ENCODE results near the gene REV3L. TPM values are rescaled to one million over a fixed set of nuclear protein-coding genes. Genes with fewer than 3 reads are reported as not detected.
"Not testable (repeated sequence)": the region's sequence is repeated elsewhere in the genome, so short reads cannot be mapped to it uniquely, and the experiment has no call there.

The REV3L gene
- total RNA-seq, 2 donors from 2014 or later, result 17.4 to 19.3 TPM

- H3K27ac Mint-ChIP-seq, result peak overlapping the region; percentile 66
- DNase-seq (no peak), ATAC-seq (replicated peaks in 1 of 2) (no peak)
- H3K4me1 Mint-ChIP-seq (ENCODE audit: low read depth), result peaks cover 61% of the 10 kb centered on the region
- H3K27me3 Mint-ChIP-seq (ENCODE audit: low read depth), result no peaks in the 10 kb centered on the region
- peak overlapping the region; percentile 77 to 96 for H3K4me3 Mint-ChIP-seq
- H3K36me3 Mint-ChIP-seq (ENCODE audit: insufficient read depth in 2 of 2), result peaks cover 12 to 20% of the 10 kb centered on the region in 2 donors
- no peaks in the 10 kb centered on the region for H3K9me3 Mint-ChIP-seq
Observed at GRCh38 chr6:111486475-111486874, 3.5 kb upstream of the REV3L start.

GRCh38 chr6:111485342-111485741 lies 2.3 kb upstream of the REV3L start:
- H3K27ac Mint-ChIP-seq, result peak overlapping the region; percentile 91

GRCh38 chr6:111484633-111484930 lies 1.6 kb upstream of the REV3L start:
- peak overlapping the region; percentile 99 for H3K27ac Mint-ChIP-seq
- DNase-seq, result no peak

More at GRCh38 chr6:111485342-111485741, 2.3 kb upstream of the REV3L start:
- peaks cover 12 to 21% of the 10 kb centered on the region in 2 donors for H3K36me3 Mint-ChIP-seq (ENCODE audit: insufficient read depth in 2 of 2)
- H3K27me3 Mint-ChIP-seq (ENCODE audit: low read depth), result no peaks in the 10 kb centered on the region
- H3K4me1 Mint-ChIP-seq (ENCODE audit: low read depth), result peaks cover 66% of the 10 kb centered on the region
- H3K9me3 Mint-ChIP-seq, result no peaks in the 10 kb centered on the region
- H3K4me3 Mint-ChIP-seq, result peak overlapping the region; percentile 80 to 96
- DNase-seq, result no peak
- ATAC-seq (replicated peaks in 1 of 2), result no peak

GRCh38 chr6:111483736-111484632 lies 966 bp upstream of the REV3L start:
- H3K9me3 Mint-ChIP-seq, result no peaks in the 10 kb centered on the region
- peak; percentile 89 to 91 for DNase-seq
- peaks cover 70% of the 10 kb centered on the region for H3K4me1 Mint-ChIP-seq (ENCODE audit: low read depth)
- peak overlapping the region; percentile 99 for H3K27ac Mint-ChIP-seq
- H3K36me3 Mint-ChIP-seq (ENCODE audit: insufficient read depth in 2 of 2), result peaks cover 12 to 17% of the 10 kb centered on the region in 2 donors
- H3K4me3 Mint-ChIP-seq, result peak overlapping the region; percentile 97 to 99
- peak; percentile 65 to 76 for ATAC-seq (replicated peaks in 1 of 2)
- no peaks in the 10 kb centered on the region for H3K27me3 Mint-ChIP-seq (ENCODE audit: low read depth)

More at GRCh38 chr6:111484633-111484930, 1.6 kb upstream of the REV3L start:
- H3K36me3 Mint-ChIP-seq (ENCODE audit: insufficient read depth in 2 of 2), result peaks cover 12 to 17% of the 10 kb centered on the region in 2 donors
- peak overlapping the region; percentile 96 to 99 for H3K4me3 Mint-ChIP-seq
- H3K9me3 Mint-ChIP-seq, result no peaks in the 10 kb centered on the region
- no peak for ATAC-seq (replicated peaks in 1 of 2)
- no peaks in the 10 kb centered on the region for H3K27me3 Mint-ChIP-seq (ENCODE audit: low read depth)
- peaks cover 64% of the 10 kb centered on the region for H3K4me1 Mint-ChIP-seq (ENCODE audit: low read depth)

GRCh38 chr6:111482188-111482958 lies 645 bp downstream of the REV3L start:
- peak overlapping the region; percentile 80 for H3K27ac Mint-ChIP-seq
- no peaks in the 10 kb centered on the region for H3K27me3 Mint-ChIP-seq (ENCODE audit: low read depth)
- peaks cover 10 to 12% of the 10 kb centered on the region in 2 donors for H3K36me3 Mint-ChIP-seq (ENCODE audit: insufficient read depth in 2 of 2)
- ATAC-seq (replicated peaks in 1 of 2) (peak; percentile 16 to 18), DNase-seq (peak; percentile 58 to 59)
- H3K9me3 Mint-ChIP-seq, result no peaks in the 10 kb centered on the region
- peak overlapping the region; percentile 97 to 98 for H3K4me3 Mint-ChIP-seq
- peaks cover 68% of the 10 kb centered on the region for H3K4me1 Mint-ChIP-seq (ENCODE audit: low read depth)

GRCh38 chr6:111481836-111482187 lies 1.2 kb downstream of the REV3L start:
- peaks cover 68% of the 10 kb centered on the region for H3K4me1 Mint-ChIP-seq (ENCODE audit: low read depth)
- H3K4me3 Mint-ChIP-seq, result peak overlapping the region; percentile 97 to 98
- H3K27ac Mint-ChIP-seq, result peak overlapping the region; percentile 80
- ATAC-seq (replicated peaks in 1 of 2) (no peak), DNase-seq (no peak)
- H3K9me3 Mint-ChIP-seq, result no peaks in the 10 kb centered on the region
- peaks cover 10 to 12% of the 10 kb centered on the region in 2 donors for H3K36me3 Mint-ChIP-seq (ENCODE audit: insufficient read depth in 2 of 2)
- no peaks in the 10 kb centered on the region for H3K27me3 Mint-ChIP-seq (ENCODE audit: low read depth)

GRCh38 chr6:111480988-111481822 lies 1.8 kb downstream of the REV3L start:
- ATAC-seq (replicated peaks in 1 of 2) (no peak), DNase-seq (no peak)
- no peaks in the 10 kb centered on the region for H3K9me3 Mint-ChIP-seq
- peaks cover 62% of the 10 kb centered on the region for H3K4me1 Mint-ChIP-seq (ENCODE audit: low read depth)
- peaks cover 7 to 8% of the 10 kb centered on the region in 2 donors for H3K36me3 Mint-ChIP-seq (ENCODE audit: insufficient read depth in 2 of 2)
- no peaks in the 10 kb centered on the region for H3K27me3 Mint-ChIP-seq (ENCODE audit: low read depth)
- peak overlapping the region; percentile 80 for H3K27ac Mint-ChIP-seq
- H3K4me3 Mint-ChIP-seq, result peak overlapping the region; percentile 97 to 98

GRCh38 chr6:111478749-111479148 lies 4.3 kb downstream of the REV3L start:
- H3K36me3 Mint-ChIP-seq (ENCODE audit: insufficient read depth in 2 of 2), result peaks cover 3 to 5% of the 10 kb centered on the region in 2 donors
- H3K4me3 Mint-ChIP-seq, result peak overlapping the region in 1 of 2 donors; percentile 15

GRCh38 chr6:111478064-111478476 lies 4.9 kb downstream of the REV3L start:
- ATAC-seq (replicated peaks in 1 of 2), result no peak
- Mint-ChIP-seq H3K4me3 (no peak overlapping the region), H3K9me3 (no peaks in the 10 kb centered on the region), H3K36me3 (ENCODE audit: insufficient read depth in 2 of 2) (peaks cover 3 to 5% of the 10 kb centered on the region in 2 donors), H3K4me1 (ENCODE audit: low read depth) (peaks cover 58% of the 10 kb centered on the region), H3K27ac (no peak overlapping the region), H3K27me3 (ENCODE audit: low read depth) (no peaks in the 10 kb centered on the region)
- DNase-seq, result no peak

More at GRCh38 chr6:111478749-111479148, 4.3 kb downstream of the REV3L start:
- H3K4me1 Mint-ChIP-seq (ENCODE audit: low read depth), result peaks cover 52% of the 10 kb centered on the region
- no peak for DNase-seq
- H3K27ac Mint-ChIP-seq, result peak overlapping the region; percentile 76
- no peaks in the 10 kb centered on the region for H3K9me3 Mint-ChIP-seq
- H3K27me3 Mint-ChIP-seq (ENCODE audit: low read depth), result no peaks in the 10 kb centered on the region
- no peak for ATAC-seq (replicated peaks in 1 of 2)

GRCh38 chr6:111477481-111477938 lies 5.5 kb downstream of the REV3L start:
- Mint-ChIP-seq H3K4me3 (no peak overlapping the region), H3K4me1 (ENCODE audit: low read depth) (peaks cover 63% of the 10 kb centered on the region), H3K27ac (no peak overlapping the region), H3K9me3 (no peaks in the 10 kb centered on the region), H3K36me3 (ENCODE audit: insufficient read depth in 2 of 2) (peaks cover 3 to 5% of the 10 kb centered on the region in 2 donors), H3K27me3 (ENCODE audit: low read depth) (no peaks in the 10 kb centered on the region)
- no peak for ATAC-seq (replicated peaks in 1 of 2)
- DNase-seq, result no peak

- not testable (repeated sequence) for DNase-seq; H3K9me3 Mint-ChIP-seq; ATAC-seq (replicated peaks in 1 of 2); H3K36me3 Mint-ChIP-seq (ENCODE audit: insufficient read depth in 2 of 2); H3K4me3 Mint-ChIP-seq; H3K27me3 Mint-ChIP-seq (ENCODE audit: low read depth)
- Mint-ChIP-seq H3K27ac (peak overlapping the region; percentile 66), H3K4me1 (ENCODE audit: low read depth) (peaks cover 68% of the 10 kb centered on the region)
Observed at GRCh38 chr6:111476061-111476460, 7.0 kb downstream of the REV3L start.

- no peaks in the 10 kb centered on the region for H3K36me3 Mint-ChIP-seq (ENCODE audit: insufficient read depth in 2 of 2)
- no peak overlapping the region for H3K4me3 Mint-ChIP-seq
- H3K4me1 Mint-ChIP-seq (ENCODE audit: low read depth), result peaks cover 70% of the 10 kb centered on the region
- no peak overlapping the region for H3K27ac Mint-ChIP-seq
- H3K9me3 Mint-ChIP-seq, result no peaks in the 10 kb centered on the region
- DNase-seq (no peak), ATAC-seq (replicated peaks in 1 of 2) (no peak)
- no peaks in the 10 kb centered on the region for H3K27me3 Mint-ChIP-seq (ENCODE audit: low read depth)
Observed at GRCh38 chr6:111474771-111475170, 8.2 kb downstream of the REV3L start.
